ACHN (cell line): Measurements from ENCODE around the gene PLCD3.
A peak's percentile ranks its signal among the peaks of the same experiment; 100 is the strongest.

ENCODE experiments used
- DNase-seq: peaks from one replicate; pipeline ENCODE4 v3.0.0-alpha.2; 2015
- in situ Hi-C: cut with HindIII; loops from 2 replicates; pipeline ENCODE4 v1.10.0; 2017; ENCODE audit warnings: low sequenced_read_pairs, low pct_ligation_motif_present, low pct_unique_long_range_greater_than_20kb

Gene PLCD3

GRCh38 chr17:45123930-45124796 is 8.2 kb downstream of the PLCD3 start:
- peak; percentile 90 for DNase-seq
- in situ Hi-C loops, result loop anchor here (10.0 kb wide), 1 partner anchor 99 kb away; no protein-coding TSS in a partner anchor

DNA sequence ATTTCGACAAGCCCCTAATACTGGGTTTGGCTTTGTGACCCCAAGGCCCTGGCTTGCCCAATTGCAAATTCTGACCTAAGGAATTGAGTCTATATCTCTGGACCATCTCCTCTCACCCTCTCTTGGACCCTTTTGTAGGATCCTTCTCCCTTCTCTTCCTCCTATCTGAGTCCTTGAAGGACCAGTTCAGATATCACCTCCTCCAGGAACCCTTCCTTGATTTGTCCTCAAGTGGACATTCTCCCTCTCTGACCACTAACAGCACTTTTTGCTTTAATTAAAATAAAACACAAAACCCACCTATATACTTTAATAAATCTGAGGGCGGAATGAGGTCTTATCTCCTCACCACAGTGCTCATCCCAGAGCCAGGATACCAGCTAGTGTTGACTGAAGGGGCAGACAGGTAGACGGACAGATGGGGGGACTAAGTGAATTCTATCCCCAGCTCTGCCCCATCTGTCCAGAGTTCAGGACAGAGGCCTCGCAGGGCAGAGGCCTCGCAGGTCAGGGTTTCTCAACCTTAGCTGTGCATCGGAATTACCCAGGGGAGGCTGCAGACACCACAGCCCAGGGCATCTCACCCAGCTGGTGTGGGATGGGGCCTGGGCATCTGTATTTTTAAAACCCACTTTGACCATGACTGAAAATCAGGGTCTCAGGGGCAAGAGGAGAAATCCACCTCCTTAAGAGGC is 9.1 kb downstream of the PLCD3 start:
- in situ Hi-C loops, result loop anchor here (10.0 kb wide), 1 partner anchor 98 kb away; no protein-coding TSS in a partner anchor
- no peak for DNase-seq

DNA sequence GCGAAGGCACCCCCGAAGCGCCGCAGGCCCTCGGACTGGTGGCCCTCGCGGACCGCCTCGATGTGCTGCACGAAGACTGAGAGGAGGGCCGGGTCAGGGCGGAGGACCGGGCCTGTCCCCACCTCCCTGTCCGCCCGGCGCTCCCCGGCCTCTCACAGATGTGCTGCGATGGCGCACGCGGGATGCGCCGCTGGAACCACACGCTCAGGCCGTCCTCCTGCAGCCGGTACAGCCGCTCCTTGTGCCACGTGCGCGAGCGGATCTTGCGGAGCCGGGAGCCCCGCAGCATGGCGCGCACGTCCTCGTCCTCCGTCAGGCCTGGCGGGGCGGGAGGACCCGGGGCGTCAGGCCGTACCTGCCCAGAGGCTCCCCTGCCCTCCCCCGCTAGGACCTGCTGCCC is 11.3 kb downstream of the PLCD3 start:
- in situ Hi-C loops, result loop anchor here (10.0 kb wide), 1 partner anchor 96 kb away; no protein-coding TSS in a partner anchor
- DNase-seq, result no peak

DNA sequence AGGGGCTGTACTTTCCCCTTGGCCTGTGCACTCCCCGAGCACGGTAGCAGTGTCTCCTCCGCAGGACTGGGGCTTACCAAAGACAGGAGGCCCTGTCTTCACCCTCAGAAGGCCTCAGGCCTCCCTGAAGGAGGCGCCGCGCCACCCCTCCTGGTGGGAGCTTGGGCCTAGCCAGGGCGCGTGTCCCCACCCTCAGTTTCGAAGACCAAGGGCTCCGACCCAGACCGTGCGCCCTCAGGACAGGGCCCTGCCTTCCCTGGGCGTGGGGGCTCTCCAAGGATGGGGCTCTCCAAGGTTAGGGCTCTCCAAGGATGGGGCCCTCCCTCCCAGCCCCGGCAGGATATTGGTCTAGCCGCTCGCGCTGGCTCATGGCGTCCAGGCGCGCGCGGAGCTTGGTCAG is 11.8 kb downstream of the PLCD3 start:
- no peak for DNase-seq
- in situ Hi-C loops, result loop anchor here (10.0 kb wide), 1 partner anchor 96 kb away; no protein-coding TSS in a partner anchor

- no peak for DNase-seq
- in situ Hi-C loops, result loop anchor here (10.0 kb wide), 1 partner anchor 95 kb away; no protein-coding TSS in a partner anchor
Observed at GRCh38 chr17:45119964-45120363, 12.4 kb downstream of the PLCD3 start.

DNA sequence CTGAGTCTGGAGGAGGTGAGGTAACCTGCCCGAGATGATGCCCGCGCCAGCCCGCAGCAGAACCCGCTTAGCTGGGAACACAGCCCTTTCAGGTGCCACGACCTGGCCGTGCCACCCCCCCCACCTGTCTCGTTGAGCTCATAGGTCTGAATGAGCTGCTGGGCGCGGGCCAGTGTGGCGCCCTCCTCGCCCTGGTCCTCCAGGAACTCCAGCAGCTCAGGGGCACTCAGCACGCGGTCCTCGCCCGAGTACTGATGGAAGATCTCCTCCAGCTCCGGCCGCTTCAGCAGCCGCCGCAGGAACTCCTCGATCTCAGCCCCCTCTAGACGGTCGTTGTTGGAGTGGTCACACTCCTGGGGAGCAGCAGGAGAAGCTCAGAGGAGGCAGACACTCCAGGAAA is 13.6 kb downstream of the PLCD3 start:
- in situ Hi-C loops, result no loop called here
- DNase-seq, result no peak

GRCh38 chr17:45117848-45118646 is 14.3 kb downstream of the PLCD3 start:
- no peak for DNase-seq
- in situ Hi-C loops, result no loop called here

- no peak for DNase-seq
- in situ Hi-C loops, result no loop called here
Observed at GRCh38 chr17:45117334-45117733, 15.0 kb downstream of the PLCD3 start.

- no peak for DNase-seq
- in situ Hi-C loops, result no loop called here
Observed at GRCh38 chr17:45116434-45117016, 15.8 kb downstream of the PLCD3 start.

DNA sequence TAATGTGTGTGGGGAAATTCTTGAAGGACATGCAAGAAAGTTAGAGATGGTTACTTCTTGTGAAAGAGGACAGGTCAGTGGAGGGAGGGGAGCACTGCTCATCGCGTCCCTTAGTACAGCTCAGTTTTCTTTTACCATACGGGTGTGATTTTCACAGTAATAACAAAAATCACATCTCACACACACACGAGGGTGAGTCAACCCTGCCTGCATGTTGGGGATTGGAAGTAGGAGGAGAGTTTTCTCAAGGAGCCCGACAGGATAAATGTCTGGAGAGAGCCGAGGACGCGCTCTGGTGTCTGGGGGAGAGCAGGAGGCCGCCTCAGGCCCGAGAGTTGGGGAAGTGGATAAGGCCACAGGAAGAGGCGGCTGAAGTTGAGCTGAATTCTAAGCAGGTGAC is 16.4 kb downstream of the PLCD3 start:
- DNase-seq, result no peak
- in situ Hi-C loops, result no loop called here

DNA sequence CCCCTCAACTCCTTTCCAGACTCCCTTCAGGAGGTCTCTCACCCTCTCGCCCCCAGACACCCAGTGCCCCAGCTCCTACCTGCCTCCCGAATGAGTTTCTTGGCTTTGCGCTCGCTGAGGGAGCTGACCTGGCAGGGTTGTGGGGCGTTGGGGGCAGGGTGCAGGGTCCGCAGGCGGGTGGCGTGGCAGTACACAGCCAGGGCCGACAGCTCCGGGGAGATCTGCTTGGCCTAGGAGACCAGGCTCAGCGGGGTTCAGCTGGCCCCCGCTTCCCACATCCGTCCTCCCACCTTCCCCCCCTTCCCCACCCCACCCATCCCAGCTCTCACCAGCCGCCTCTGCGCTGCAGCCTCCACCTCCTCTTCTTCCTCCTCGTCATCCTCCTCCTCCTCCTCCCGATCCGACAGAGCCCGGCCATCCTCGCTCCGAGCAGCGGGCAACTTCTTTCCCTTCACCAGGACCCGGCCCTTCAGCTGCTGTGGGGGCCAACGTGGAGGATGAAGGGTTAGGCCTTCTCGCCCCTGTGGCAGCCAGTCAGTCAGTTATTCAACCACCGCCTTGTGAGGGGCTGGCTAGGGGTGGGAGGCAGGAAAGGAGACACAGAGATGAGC is 17.2 kb downstream of the PLCD3 start:
- in situ Hi-C loops, result no loop called here
- DNase-seq, result no peak

DNA sequence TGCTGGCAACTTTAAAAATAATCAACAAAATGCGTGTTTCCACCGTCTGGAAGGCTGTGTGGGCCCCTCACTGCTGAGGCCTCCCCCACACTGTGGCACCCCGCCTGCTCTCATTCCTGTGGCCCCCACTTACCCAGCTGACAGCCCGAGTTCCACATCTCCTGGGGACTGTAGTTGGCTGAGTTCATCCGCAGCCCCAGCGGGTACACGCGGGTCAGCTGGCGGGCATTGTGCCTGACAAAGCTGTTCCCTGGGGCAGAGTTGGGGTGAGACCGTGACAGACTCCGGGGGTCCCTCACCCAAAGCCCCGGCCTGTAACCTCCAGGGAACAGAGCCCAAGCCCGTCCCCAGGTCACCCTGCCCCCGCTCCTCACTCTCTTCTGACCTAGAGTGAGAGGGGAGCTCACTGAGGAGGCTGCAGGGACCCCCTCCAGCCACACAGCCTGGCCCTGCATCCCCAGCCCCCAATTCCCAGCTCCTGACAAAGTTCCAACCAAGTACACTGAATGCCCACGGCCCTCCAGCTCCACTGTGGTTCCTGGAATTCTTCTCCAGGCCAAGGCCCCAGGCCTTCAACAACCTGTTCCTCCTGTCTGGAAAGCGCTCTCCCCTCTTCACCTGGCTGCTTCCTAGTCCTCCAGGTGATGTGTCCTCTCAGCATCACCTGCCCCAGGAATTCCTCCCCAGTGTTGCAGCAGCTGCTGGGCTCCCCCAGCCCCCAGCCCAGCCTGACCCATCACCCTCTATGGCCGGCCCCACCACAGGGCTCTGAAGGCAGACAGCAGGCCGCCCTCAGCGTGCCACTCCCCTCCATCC is 18.0 kb downstream of the PLCD3 start:
- in situ Hi-C loops, result no loop called here
- DNase-seq, result no peak

- no peak for DNase-seq
- in situ Hi-C loops, result no loop called here
Observed at GRCh38 chr17:45113424-45113754, 18.9 kb downstream of the PLCD3 start.

GRCh38 chr17:45112559-45113423 is 19.5 kb downstream of the PLCD3 start:
- no peak for DNase-seq
- in situ Hi-C loops, result no loop called here

- DNase-seq, result peak; percentile 32
- in situ Hi-C loops, result no loop called here
Observed at GRCh38 chr17:45111850-45112249, 20.5 kb downstream of the PLCD3 start.

DNA sequence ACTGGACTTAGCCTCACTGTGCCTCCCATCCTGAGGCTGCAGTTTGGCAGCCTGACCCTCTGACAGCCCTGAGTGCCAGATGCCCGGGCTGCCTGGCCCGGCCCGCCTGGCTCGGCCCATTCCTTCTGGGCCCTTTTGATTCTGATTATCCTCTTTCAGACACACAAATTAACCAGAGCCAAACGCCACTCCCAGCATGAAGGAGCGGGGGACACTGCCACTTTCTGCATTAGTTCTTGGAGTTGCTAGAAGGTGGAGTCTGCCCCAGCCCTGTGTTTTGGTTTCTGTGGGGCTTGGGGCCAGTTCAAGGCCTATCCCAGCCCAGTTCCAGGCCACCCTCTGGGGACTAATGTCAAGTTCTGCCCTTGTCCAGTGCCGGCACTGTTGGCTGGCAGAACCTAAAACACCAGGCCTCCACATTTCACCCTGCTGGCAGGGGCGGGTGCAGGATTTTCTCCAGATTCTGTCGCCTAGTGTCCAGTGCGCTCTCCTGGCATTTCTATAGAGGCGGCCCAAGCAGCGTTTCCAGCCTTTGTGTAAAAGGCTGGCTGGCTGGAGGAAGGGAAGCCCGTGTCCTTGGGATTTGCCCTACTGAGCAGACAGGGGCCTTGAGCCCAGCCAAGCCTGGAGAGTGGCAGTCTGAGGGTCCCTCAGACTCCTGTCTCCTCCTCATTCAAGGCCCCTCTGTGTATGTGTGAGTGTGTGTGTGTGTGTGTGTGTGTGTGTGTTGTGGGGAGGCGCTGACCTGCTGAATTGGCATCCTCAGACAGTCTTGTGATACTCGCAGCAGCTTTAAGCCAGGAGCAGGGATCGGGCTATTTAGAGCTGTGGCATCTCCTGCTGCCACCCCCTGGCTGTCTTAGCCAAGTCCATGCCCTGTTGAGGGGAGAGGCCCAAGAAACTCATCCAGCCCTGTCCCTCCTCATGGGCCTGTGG is 21.4 kb downstream of the PLCD3 start:
- in situ Hi-C loops, result no loop called here
- DNase-seq, result no peak
